Activated CD4-positive, alpha-beta T cell treated with anti-CD3 and anti-CD28 coated beads, Interleukin-2, amount 50 U/mL, for 16 hours (primary cell): Measurements from ENCODE around the gene SMIM3.
"Not testable (repeated sequence)": the region's sequence is repeated elsewhere in the genome, so short reads cannot be mapped to it uniquely, and the experiment has no call there.

Experiments
- DNase-seq: peaks from one replicate; pipeline ENCODE4 v3.0.0-alpha.2; 2020

SMIM3 gene

DNA sequence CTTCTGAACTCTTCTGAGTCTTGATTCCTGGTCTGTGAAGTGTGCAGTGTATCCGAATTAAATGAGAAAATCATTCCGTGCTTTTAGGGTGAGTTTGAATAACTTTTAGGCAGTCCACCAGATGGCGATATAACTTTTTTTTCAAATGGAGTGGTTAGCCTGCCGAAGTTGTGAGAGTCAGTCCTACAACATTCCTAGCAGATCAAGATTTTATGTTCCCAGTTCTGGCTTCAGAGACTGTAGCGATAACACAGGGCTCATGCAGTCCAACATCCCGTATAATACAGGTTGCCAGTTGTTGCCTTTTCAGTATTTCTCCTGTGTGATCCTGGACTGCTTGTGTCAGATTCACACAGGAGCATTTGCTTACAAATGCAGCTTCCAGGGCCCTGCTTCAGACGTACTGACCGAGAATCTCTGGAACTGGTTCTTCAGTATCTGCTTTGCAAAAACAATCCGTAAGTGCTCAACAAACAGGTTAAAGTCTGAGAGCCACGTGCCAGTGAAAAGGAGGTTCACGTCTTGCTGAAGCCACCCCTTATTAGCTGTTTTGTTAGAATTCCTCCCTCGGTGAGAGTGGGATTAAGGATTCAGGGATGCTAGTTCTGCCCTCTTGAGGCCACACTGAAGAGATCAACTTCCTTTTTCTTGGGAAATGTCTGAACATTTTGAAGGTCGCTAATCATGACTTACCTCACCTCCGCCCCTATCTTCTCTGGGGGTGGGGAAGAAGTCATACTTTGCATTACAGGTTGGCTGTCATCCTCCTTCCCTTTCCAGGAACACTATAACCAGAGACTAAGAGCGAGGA is 22.8 kb downstream of the SMIM3 start:
- DNase-seq: no peak

DNA sequence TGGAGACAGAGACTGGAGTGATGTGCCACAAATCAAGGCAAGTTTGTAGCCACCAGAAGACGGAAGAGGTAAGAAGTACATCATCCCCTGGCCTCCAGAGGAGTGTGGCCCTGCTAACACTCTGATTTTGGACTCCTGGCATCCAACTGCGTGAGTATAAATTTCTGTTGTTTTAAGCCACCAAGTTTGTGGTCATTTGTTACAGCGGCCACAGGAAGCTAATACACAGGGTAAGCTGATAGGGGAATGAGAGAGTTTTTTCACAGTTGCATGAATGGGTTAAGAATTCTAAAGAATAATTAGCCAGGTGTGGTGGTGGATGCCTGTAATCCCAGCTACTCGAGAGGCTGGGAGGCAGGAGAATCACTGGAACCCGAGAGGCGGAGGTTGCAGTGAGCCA is 25.8 kb downstream of the SMIM3 start:
- DNase-seq: no peak

DNA sequence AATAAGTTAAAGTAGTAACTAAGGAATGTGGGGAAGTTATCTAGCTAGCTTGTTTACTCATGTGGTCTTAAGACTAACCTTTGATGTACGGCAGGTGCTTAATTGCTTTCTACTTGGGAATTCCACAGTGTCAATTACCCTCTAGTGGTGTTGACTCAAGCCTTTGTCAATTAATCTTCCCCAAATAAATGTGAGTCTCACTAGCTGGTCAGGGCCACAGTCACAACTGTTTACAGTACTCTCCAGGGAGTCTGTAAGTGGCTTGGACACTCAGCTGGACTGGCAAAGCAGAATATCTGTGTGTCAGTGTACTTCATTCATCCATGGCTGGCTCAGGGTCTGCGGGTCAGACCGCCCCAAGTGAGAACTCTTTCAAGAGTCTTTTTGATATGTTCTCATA is 30.8 kb downstream of the SMIM3 start:
- DNase-seq: no peak

DNA sequence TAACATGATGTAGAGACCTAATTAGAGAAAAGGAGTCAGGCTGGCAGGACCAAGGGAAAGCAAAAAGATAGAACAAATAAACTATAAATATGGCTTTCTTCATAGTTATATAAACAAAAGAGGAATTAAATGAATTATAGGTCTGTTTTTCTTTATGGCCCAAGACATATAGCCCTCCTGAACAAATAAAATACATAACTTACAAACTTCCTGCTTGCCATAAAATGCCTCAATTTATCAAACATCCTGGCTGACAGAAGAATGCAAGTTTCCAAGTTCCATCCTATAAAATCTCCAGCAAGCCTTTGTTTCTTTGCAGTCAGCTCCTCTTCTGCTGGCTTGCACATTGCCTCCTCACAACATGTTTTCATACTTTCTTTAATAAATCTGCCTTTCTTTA is 36.5 kb downstream of the SMIM3 start:
- no peak for DNase-seq

DNA sequence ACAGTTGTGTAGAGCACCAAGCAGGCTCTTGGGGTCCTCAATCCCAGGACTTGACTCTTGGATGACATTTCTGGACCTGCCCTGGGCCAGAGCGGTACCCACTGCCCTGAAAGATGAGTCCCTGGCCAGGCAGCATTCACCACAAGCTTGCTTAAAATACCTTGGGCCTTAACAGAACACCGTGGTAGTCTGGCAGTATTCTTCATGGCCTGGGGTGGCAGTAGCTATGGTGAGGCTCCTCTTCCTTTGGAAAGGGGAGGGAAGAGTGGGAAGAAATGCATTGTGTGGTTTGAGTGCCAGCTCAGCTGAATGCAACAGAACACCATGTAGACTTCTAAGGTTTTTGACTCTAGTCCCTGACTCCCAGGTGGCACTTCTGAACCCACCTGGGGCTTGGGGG is 38.4 kb downstream of the SMIM3 start:
- no peak for DNase-seq

DNA sequence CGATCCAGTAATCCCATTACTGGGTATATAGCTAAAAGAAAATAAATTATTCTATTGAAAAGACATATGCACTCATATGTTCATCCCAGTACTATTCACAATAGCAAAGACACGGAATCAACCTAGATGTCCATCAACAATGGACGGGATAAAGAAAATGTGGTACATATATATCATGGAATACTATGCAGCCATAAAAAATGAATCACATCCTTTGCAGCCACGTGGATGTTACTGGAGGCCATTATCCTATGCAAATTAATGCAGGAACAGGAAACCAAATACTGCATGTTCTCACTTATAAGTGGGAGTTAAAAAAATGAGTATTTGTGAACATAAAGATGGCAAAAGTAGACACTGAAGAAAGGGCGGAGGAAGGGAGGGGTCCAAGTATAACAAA is 51.2 kb downstream of the SMIM3 start:
- no peak for DNase-seq

DNA sequence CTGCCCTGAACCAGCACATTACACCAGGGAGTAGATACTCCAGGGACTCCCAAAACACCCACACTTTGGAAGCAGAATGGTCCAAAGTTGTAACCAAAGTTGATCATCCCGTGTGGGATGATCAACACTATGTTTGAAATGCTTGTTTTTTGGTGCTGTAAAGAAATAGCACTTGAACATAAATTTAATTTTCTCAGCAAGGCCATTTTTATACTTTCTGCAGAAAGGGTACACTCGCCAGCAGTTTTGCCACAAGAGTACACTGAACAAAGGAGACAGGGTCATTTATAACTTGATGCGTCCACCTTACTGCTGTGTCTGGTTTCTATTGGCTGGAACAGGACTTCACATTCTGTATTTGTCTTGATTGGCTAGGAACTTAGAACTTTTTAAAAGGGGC is 53.3 kb downstream of the SMIM3 start:
- not testable (repeated sequence) for DNase-seq

DNA sequence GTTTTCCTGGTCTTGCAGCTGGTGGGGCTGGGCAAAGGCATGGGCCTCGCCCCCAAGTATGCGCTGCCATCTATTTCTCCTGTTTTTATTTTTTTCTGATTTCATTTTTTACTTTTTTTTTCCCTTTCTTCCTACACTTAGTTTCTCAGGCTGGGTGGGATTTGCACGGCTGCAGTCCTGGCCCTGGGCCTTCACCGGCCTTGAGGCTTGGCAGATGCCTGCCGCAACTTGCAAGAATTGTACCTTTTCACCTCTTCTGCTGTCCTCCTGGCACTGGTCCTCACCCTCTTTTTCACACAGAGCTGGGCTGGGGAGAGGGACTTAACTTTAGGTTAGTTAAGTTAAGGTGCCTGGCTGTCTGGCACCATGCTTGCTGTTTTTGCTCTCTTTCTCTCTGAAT is 57.5 kb downstream of the SMIM3 start:
- DNase-seq: no peak

DNA sequence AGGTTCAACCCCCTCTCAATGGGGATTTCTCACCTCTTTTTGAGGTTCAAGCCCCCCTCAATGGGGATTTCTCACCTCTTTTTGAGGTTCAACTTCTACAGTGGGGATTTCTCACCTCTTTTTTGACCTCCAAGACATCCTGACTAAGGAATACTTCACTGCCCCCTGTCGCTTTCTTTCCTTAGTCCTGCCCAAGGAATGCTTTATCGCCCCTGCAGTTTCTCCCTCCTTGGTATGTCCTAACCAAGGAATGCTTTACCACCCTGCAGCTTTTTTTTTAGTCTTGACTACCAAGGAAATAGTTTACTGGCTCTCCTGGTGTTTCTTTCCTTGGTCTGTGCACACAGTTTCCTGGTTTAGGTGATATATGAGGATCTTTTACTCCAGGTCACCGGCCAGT is 58.1 kb downstream of the SMIM3 start:
- no peak for DNase-seq

DNA sequence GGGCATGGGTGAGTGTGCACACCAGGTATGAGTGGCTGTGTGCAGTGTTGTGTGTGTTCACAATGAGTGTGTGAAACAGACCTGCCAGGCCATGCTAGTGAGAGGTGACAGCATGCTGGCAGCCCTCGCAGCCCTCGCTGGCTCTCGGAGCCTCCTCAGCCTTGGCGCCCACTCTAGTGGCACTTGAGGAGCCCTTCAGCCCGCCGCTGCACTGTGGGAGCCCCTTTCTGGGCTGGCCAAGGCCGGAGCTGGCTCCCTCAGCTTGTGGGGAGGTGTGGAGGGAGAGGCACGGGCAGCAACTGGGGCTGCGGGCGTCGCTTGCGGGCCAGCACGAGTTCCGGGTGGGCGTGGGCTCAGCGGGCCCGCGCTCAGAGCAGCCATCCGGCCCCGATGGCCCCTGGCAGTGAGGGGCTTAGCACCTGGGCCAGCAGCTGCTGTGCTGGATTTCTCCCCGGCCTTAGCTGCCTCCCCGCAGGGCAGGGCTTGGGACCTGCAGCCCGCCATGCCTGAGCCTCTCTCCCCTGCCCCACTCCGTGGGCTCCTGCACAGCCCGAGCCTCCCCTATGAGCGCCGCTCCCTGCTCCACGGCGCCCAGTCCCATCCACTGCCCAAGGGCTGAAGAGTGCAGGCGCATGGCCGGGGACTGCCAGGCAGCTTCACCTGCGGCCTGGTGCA is 66.8 kb downstream of the SMIM3 start:
- not testable (repeated sequence) for DNase-seq

DNA sequence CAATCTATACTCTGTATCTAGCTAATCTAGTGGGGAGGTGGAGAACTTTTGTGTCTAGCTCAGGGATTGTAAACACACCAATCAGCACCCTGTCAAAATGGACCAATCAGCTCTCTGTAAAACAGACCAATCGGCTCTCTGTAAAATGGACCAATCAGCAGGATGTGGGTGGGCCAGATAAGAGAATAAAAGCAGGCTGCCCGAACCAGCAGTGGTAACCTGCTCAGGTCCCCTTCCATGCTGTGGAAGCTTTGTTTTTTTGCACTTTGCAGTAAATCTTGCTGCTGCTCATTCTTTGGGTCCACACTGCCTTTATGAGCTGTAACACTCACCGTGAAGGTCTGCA is 67.7 kb downstream of the SMIM3 start, which contains the start of gene IRGM:
Gene IRGM, plus strand, starts transcription at position 214 of the 346 bp plus-strand sequence. CDS start 1,603 bp downstream, outside the sequence.
- DNase-seq: not testable (repeated sequence)
